Pons (tissue), 1 donor: ENCODE measurements around the gene TMEM126A.

ENCODE experiments used
- DNase-seq: peaks from one replicate; pipeline ENCODE4 v3.0.0-alpha.2; 2016; ENCODE audit warnings: low spot score

Gene TMEM126A

DNA sequence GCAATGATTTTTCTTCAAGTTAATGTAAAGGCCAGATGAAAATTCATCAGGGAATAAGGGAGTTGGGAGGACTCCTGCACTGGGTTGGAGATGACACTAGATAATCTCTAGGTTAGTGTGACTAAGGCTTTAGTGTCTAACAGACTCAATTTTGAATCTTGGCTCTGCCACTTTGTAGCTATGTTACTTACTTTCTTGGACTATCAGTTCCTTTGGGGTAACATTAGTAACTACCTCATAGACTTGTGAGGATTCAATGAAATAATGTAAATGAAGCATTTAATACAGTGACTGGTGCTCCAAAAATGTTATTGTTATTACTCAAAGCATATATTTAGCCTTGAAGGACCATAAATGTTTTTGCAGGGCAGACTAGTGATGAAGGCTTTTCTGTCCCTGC lies 47.8 kb downstream of the TMEM126A start:
- no peak for DNase-seq

GRCh38 chr11:85697747-85698146 lies 50.0 kb downstream of the TMEM126A start:
- DNase-seq = no peak

GRCh38 chr11:85698195-85698594 lies 50.4 kb downstream of the TMEM126A start:
- DNase-seq = no peak

- DNase-seq = no peak
Measured at GRCh38 chr11:85699957-85700741, 52.4 kb downstream of the TMEM126A start.

DNA sequence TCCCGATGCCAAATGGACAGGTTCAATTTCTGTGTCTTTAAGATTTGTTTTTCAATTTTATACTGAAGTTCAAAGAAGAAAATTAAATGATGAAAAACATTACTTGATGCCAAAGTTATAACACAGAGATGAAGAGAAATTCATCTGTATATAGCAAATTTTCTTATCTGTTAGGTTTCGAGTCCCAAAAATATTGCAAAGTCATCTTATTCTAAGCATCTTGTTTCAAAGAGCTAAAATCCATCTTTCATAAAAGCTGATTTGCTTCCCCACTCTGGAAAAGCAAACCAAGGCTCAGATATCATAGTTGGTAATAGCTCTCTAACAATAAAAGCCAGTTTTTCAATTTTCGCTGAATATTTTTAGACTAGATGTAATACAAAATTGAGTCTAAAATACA lies 57.2 kb downstream of the TMEM126A start:
- DNase-seq = no peak

- no peak for DNase-seq
Measured at GRCh38 chr11:85705800-85706199, 58.0 kb downstream of the TMEM126A start.
